Astrocyte of the cerebellum (primary cell): ENCODE results near the gene CDK5R1.
"Not testable (repeated sequence)": the region's sequence is repeated elsewhere in the genome, so short reads cannot be mapped to it uniquely, and the experiment has no call there.

Experiments
- DNase-seq: peaks from one replicate; pipeline ENCODE4 v3.0.0-alpha.2; 2011; ENCODE audit warnings: low read depth
- H3K4me3 ChIP-seq: 2 replicates; pipeline ENCODE4 v1.5.1; 2011; ENCODE audit warnings: mild to moderate bottlenecking, low read depth, low read length, moderate library complexity
- CTCF ChIP-seq: IDR thresholded peaks from 2 replicates; pipeline ENCODE4 v1.5.1; 2012; ENCODE audit warnings: low read length, low read depth, moderate library complexity, mild to moderate bottlenecking; ENCODE audit errors: missing control alignments
- in situ Hi-C: cut with HindIII; loops from 2 replicates; pipeline ENCODE4 v1.10.0; 2017; ENCODE audit warnings: low sequenced_read_pairs

Gene CDK5R1

DNA sequence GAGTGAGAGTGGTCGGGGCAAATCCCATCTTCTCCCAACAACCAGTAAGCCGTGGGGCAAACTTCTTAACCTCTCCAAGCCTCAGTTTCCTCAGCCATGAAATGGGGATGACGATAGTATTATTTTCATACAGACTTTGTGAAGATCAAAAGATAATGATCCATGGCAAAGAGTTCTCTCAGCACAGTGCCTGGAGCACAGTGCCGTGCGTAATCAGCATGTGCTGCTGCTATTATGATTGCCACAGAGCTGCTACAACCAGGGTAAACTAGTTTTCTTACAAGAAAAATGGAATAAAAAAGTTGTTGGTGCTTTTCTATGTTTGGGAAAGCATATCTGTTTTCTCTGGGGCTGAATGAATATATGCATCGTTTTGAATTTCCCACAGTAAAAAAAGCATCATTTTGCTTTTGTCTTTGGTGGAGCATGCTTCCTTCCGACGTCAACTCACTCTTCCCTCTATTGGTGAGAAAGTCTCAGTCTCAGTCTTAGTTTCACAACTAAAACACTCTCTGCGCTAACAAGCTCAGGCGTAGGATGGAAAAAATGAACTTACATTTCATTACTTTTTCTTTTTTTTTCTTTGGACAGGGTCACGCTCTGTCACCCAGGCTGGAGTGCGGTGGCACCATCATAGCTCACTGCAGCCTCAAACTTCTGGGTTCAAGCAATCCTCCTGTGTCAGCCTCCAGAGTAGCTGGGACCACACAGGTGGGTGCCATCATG lies 37.2 kb downstream of the CDK5R1 start:
- no peak for DNase-seq
- H3K4me3 ChIP-seq: no peak overlapping the region
- no peak for TF ChIP-seq CTCF
- in situ Hi-C loops: no loop called here

GRCh38 chr17:32524553-32524880 lies 37.7 kb downstream of the CDK5R1 start:
- H3K4me3 ChIP-seq, in situ Hi-C loops, DNase-seq: not testable (repeated sequence)

DNA sequence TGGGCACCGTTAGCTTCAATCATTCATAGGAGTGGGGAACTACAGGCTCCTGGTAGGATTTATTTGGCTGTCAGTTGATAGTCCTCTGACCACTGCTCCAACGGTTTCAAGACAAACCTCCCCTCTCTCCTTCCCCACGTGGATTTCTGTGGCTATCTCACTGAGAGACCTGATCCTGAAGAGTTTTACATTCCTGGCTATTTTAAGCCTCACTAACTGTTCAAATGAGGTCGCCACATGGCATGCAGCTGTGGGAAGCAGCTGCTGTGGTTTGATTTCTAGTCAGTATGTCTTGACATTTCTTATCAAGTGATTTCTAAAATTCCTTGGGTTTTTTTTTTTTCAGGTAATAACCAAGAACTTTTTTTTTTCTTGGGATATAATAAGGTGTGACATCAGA lies 38.3 kb downstream of the CDK5R1 start:
- DNase-seq: peak; percentile 37
- in situ Hi-C loops: no loop called here
- no peak for TF ChIP-seq CTCF
- no peak overlapping the region for H3K4me3 ChIP-seq

GRCh38 chr17:32527146-32527545 lies 40.4 kb downstream of the CDK5R1 start:
- in situ Hi-C loops: no loop called here
- no peak overlapping the region for H3K4me3 ChIP-seq
- no peak for TF ChIP-seq CTCF
- DNase-seq: no peak

DNA sequence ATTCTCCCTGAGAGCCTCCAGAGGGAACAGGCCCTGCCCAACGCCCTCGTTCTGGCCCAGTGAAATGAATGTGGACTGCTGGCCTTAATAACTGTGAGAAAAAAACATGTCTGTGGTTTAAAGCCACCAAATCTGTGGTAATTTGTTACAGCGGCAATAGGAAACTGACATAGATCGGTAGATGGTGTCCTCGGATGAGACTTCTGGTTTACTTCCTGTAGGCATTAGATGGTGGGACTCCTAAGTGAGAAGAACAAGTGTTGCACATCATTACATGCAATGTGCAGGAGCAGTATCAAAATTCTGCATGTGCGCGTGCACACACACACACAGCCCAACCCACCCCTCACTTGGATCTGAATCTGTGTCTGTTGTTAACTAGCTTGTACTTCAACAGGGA lies 42.0 kb downstream of the CDK5R1 start:
- DNase-seq: no peak
- TF ChIP-seq CTCF: no peak
- in situ Hi-C loops: no loop called here
- H3K4me3 ChIP-seq: no peak overlapping the region

DNA sequence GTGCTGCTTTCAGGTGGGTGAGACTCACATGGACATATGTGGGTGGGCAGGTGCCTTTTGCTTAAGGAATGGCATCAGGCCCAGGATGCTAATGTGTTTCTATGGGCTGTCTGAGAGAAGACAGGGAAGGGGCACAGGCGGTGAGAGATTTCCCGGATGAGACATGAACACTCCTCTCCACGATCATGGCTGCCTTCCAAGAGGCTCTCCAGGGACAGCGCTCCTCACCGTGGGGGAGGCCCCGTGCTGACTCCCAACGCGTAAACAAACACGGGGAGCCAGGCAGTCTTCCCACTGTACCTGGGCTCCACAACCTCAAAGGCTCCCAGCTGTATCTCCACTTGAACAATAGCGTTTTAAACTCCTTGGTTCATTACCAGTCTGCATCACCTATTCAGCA lies 42.8 kb downstream of the CDK5R1 start:
- no peak overlapping the region for H3K4me3 ChIP-seq
- no peak for DNase-seq
- TF ChIP-seq CTCF: no peak
- in situ Hi-C loops: loop anchor here (5.0 kb wide), 1 partner anchor 93 kb away; no protein-coding TSS in a partner anchor

DNA sequence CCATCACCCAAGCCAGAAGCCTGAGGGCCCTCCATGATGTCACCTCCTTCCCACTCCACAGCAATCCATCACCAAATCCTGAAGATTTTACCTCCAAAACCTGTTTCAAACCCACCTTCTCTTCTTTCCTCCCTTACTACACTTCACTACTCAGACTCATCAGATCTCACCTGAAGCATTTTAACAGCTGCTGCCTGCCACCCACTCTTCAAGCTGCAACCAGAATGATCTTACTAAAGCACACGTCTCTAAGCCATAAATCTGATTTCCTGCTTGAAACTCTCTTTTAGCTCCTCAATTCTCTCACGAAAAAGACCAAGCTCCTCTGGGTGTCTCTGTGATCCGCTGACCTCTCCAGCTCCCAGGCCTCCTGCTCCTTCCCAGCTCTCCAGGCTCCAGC lies 46.5 kb downstream of the CDK5R1 start:
- DNase-seq: no peak
- in situ Hi-C loops: loop anchor here (5.0 kb wide), 1 partner anchor 89 kb away; no protein-coding TSS in a partner anchor
- H3K4me3 ChIP-seq: no peak overlapping the region
- TF ChIP-seq CTCF: no peak
